Measurements from ENCODE around the gene WIPI1. TPM values are rescaled to one million over a fixed set of nuclear protein-coding genes. Genes with fewer than 3 reads are reported as not detected.

WIPI1 gene
- total and polyA plus RNA-seq, 2 of the 13 experiments (the other 11 are each of a cell fraction or from before 2014, with no cell fraction given) = 29.4 to 141 TPM

DNA sequence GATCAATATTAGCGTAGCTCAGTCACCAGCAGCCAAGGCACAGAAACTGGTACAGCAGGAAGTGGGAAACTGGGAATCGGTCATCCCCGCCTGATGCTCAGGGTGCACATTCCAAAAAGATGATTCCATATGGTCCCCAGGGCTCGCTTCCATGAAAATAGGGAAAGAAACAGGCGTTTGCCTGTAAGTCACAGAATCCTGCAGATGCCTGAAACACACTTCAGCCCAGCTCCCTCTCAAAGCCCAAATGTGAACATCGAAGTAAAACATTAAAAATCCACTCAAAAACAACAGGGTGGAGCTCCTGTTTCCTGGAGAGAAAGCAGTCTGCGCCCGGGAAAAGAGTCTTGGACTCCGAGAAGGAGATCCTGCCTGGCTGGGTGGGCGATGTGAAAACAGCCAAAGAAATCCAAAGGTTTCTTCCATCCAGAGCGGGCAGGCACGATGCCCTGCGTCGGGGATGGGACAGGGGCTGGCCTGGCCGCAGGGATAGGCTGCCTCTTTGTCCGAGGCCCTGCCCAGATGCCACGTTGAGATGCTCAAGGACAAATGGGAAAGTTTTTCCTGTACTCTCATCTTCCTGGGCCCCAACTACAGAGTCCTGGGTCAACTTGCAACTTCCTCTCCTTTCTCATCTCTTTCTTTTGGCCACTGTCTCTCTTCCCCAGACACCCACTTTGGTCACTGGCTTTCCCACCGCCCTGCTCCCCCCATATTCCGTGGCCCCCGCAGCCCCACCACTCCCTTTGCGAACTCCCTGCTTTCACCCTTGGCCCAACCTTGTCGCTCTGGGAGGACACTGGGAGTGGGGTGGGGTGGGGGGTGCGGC lies 743 bp downstream of the WIPI1 start:
- FAIRE-seq (peak; percentile 81), ATAC-seq (peak; percentile 86), DNase-seq (ENCODE audit: low spot score) (peak; percentile 92)
- ChIA-PET CTCF (ENCODE audit: low intra/inter-chr PET ratio, low total read pairs) (no interaction called here), POLR2A (interaction anchor here (0.5 to 5.4 kb wide), 19 partner anchors 15 to 437 kb away, joined by 3 to 53 read pairs (median 4); partner anchors contain the start of genes AMZ2 and PRKAR1A)
- Histone ChIP-seq H3K79me2 (ENCODE audit: insufficient read depth, low read length) (peaks cover 5% of the 10 kb centered on the region), H2AFZ (ENCODE audit: low read length) (no peak overlapping the region), H3K4me3 (replicated peaks in 1 of 3; ENCODE audit: insufficient read depth in 1 of 3, low read depth in 2 of 3, low read length in 3 of 3) (peak overlapping the region; percentile 76 to 92 (median 78)), H3K9me3 (ENCODE audit: low read length) (no peaks in the 10 kb centered on the region), H4K20me1 (ENCODE audit: insufficient read depth, low read length) (no peaks in the 10 kb centered on the region), H3K36me3 (replicated peaks in 1 of 2; ENCODE audit: control insufficient read depth in 1 of 2, insufficient read depth in 2 of 2, low read length in 2 of 2) (no peaks in the 10 kb centered on the region), H3K4me1 (ENCODE audit: insufficient read depth, low read length) (peaks cover 77% of the 10 kb centered on the region), H3K27ac (ENCODE audit: extremely low read length, insufficient read depth, low read length) (peak overlapping the region; percentile 81), H3K9ac (ENCODE audit: insufficient read depth, low read depth, low read length) (peak overlapping the region; percentile 82), H3K27me3 (ENCODE audit: control insufficient read depth in 1 of 2, insufficient read depth in 2 of 2, low read length in 2 of 2) (no peaks in the 10 kb centered on the region), H3K4me2 (ENCODE audit: low read depth, low read length) (peak overlapping the region; percentile 85)
- BruUV-seq (replicated peaks) = TSS peak; percentile 65
- intact Hi-C loops (cut with micrococcal nuclease; ENCODE audit: unreplicated experiment) (loop anchor here (2.0 to 10.0 kb wide), 4 partner anchors 18 to 422 kb away; partner anchors contain the start of gene KPNA2), in situ Hi-C loops (cut with HindIII; ENCODE audit: extremely low pct_ligation_motif_present, low pct_unique_long_range_greater_than_20kb) (loop anchor here (10.0 kb wide), 2 partner anchors 308 to 482 kb away; no protein-coding TSS in a partner anchor)
- 3% methylated on average over 23 of the region's 23 CpGs for WGBS (ENCODE audit: low lambda C conversion rate)
- TF ChIP-seq ZNF10 (CRISPR knock-in tag; IDR thresholded peaks at IDR 0.05; ENCODE audit: borderline replicate concordance, low read depth) (no peak), NR1H2 (CRISPR knock-in tag; IDR thresholded peaks at IDR 0.05; ENCODE audit: borderline replicate concordance, low read depth) (no peak), STAT5B (CRISPR knock-in tag; IDR thresholded peaks at IDR 0.05) (no peak), ZNF619 (CRISPR knock-in tag; IDR thresholded peaks at IDR 0.05) (0 out of 2 replicates have a peak, but pooled peaks have one; percentile 57), EEA1 (CRISPR knock-in tag; IDR thresholded peaks at IDR 0.05; ENCODE audit: borderline replicate concordance) (no peak), SIN3A (IDR thresholded peaks at IDR 0.05; ENCODE audit: borderline replicate concordance, low read depth, low read length) (peak; percentile 18), NAIF1 (CRISPR knock-in tag; IDR thresholded peaks at IDR 0.05; ENCODE audit: borderline replicate concordance) (no peak), ASH2L (IDR thresholded peaks at IDR 0.05; ENCODE audit: insufficient read length, low read depth, low read length) (peak; percentile 69)
- TF ChIP-seq, protein P1, sequence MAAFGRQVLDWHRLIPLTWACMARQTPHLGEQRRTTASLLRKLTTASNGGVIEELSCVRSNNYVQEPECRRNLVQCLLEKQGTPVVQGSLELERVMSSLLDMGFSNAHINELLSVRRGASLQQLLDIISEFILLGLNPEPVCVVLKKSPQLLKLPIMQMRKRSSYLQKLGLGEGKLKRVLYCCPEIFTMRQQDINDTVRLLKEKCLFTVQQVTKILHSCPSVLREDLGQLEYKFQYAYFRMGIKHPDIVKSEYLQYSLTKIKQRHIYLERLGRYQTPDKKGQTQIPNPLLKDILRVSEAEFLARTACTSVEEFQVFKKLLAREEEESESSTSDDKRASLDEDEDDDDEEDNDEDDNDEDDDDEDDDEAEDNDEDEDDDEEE (CRISPR knock-in tag; IDR thresholded peaks at IDR 0.05) = no peak
- TF ChIP-seq, protein P2, sequence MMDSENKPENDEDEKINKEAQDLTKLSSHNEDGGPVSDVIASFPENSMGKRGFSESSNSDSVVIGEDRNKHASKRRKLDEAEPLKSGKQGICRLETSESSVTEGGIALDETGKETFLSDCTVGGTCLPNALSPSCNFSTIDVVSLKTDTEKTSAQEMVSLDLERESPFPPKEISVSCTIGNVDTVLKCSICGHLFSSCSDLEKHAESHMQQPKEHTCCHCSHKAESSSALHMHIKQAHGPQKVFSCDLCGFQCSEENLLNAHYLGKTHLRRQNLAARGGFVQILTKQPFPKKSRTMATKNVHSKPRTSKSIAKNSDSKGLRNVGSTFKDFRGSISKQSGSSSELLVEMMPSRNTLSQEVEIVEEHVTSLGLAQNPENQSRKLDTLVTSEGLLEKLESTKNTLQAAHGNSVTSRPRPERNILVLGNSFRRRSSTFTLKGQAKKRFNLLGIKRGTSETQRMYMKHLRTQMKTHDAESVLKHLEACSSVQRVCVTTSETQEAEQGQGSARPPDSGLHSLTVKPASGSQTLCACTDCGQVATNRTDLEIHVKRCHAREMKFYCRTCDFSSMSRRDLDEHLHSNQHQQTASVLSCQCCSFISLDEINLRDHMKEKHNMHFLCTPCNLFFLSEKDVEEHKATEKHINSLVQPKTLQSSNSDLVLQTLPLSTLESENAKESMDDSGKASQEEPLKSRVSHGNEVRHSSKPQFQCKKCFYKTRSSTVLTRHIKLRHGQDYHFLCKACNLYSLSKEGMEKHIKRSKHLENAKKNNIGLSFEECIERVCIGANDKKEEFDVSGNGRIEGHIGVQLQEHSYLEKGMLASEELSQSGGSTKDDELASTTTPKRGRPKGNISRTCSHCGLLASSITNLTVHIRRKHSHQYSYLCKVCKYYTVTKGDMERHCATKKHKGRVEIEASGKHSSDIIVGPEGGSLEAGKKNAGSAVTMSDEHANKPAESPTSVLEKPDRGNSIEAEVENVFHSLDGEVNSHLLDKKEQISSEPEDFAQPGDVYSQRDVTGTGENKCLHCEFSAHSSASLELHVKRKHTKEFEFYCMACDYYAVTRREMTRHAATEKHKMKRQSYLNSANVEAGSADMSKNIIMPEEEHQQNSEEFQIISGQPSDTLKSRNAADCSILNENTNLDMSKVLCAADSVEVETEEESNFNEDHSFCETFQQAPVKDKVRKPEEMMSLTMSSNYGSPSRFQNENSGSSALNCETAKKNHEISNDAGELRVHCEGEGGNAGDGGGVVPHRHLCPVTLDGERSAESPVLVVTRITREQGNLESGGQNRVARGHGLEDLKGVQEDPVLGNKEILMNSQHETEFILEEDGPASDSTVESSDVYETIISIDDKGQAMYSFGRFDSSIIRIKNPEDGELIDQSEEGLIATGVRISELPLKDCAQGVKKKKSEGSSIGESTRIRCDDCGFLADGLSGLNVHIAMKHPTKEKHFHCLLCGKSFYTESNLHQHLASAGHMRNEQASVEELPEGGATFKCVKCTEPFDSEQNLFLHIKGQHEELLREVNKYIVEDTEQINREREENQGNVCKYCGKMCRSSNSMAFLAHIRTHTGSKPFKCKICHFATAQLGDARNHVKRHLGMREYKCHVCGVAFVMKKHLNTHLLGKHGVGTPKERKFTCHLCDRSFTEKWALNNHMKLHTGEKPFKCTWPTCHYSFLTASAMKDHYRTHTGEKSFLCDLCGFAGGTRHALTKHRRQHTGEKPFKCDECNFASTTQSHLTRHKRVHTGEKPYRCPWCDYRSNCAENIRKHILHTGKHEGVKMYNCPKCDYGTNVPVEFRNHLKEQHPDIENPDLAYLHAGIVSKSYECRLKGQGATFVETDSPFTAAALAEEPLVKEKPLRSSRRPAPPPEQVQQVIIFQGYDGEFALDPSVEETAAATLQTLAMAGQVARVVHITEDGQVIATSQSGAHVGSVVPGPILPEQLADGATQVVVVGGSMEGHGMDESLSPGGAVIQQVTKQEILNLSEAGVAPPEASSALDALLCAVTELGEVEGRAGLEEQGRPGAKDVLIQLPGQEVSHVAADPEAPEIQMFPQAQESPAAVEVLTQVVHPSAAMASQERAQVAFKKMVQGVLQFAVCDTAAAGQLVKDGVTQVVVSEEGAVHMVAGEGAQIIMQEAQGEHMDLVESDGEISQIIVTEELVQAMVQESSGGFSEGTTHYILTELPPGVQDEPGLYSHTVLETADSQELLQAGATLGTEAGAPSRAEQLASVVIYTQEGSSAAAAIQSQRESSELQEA (CRISPR knock-in tag; IDR thresholded peaks at IDR 0.05; ENCODE audit: not compliant biosample characterization) = peak; percentile 13
- TF ChIP-seq, protein P3, sequence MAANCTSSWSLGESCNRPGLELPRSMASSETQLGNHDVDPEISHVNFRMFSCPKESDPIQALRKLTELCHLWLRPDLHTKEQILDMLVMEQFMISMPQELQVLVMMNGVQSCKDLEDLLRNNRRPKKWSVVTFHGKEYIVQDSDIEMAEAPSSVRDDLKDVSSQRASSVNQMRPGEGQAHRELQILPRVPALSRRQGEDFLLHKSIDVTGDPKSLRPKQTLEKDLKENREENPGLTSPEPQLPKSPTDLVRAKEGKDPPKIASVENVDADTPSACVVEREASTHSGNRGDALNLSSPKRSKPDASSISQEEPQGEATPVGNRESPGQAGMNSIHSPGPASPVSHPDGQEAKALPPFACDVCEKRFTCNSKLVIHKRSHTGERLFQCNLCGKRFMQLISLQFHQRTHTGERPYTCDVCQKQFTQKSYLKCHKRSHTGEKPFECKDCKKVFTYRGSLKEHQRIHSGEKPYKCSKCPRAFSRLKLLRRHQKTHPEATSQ (CRISPR knock-in tag; IDR thresholded peaks at IDR 0.05; ENCODE audit: borderline replicate concordance) = no peak

Data from HepG2 (cell line).